GM10266 (cell line): ENCODE data around the gene SEC14L5.

Source experiments
- DNase-seq: peaks from one replicate; pipeline ENCODE4 v3.0.0; 2012; ENCODE audit errors: extremely low spot score
- TF ChIP-seq, protein P1 (sequence below): IDR thresholded peaks from 2 replicates; pipeline ENCODE4 v1.5.1; 2012; ENCODE audit warnings: mild to moderate bottlenecking, low read depth; ENCODE audit not compliant: control insufficient read depth, insufficient read depth; ENCODE audit errors: missing control alignments

SEC14L5 gene

GRCh38 chr16:5005916-5006315, 47.8 kb downstream of the SEC14L5 start:
- no peak for DNase-seq
- TF ChIP-seq, protein P1, sequence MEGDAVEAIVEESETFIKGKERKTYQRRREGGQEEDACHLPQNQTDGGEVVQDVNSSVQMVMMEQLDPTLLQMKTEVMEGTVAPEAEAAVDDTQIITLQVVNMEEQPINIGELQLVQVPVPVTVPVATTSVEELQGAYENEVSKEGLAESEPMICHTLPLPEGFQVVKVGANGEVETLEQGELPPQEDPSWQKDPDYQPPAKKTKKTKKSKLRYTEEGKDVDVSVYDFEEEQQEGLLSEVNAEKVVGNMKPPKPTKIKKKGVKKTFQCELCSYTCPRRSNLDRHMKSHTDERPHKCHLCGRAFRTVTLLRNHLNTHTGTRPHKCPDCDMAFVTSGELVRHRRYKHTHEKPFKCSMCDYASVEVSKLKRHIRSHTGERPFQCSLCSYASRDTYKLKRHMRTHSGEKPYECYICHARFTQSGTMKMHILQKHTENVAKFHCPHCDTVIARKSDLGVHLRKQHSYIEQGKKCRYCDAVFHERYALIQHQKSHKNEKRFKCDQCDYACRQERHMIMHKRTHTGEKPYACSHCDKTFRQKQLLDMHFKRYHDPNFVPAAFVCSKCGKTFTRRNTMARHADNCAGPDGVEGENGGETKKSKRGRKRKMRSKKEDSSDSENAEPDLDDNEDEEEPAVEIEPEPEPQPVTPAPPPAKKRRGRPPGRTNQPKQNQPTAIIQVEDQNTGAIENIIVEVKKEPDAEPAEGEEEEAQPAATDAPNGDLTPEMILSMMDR, result no peak

DNA sequence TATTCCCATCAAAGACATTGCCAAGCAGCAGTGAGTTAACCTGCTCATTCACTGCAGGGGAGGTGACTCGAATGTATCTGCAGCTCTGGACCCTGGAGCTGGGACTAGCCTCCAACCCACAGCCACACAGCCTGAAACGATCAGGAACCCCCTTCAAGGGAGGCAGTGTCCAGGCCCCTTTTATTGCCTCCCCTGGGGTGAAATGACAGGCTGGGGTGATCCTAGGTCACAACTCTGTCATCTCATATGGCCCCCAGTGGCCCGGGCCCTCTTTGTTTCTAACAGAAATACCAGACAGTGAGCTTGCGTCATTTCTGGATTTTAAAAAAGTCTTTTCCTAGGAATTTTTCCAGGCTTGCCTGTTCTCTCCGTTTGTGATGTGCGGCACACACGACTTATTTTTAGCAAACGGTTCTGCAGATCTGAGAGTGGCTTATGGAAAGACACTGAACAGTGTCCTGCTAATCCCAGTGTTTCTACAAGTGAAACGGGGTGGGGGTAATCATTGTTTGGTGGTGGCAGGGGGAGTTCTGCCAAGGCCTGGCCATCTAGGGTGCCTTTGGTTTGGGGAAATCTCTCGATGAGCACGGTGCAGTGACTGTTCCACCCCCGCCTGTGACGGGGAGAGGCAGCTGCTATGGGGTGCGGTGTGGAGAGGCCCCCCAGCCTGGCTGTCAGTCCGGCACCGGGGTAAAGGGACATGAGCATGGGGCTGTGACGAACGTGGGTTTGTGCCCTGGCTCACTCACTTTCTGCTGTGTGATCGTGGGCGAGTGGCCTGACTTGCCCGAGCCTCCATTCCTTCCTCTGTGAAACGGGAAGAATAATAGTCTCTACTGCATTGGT, 48.4 kb downstream of the SEC14L5 start:
- no peak for DNase-seq
- TF ChIP-seq, protein P1, result no peak

GRCh38 chr16:5007256-5007655, 49.1 kb downstream of the SEC14L5 start:
- no peak for DNase-seq
- TF ChIP-seq, protein P1, result no peak

- TF ChIP-seq, protein P1, result no peak
- DNase-seq, result no peak
These were observed 50.2 kb downstream of the SEC14L5 start for GRCh38 chr16:5008311-5008731.

- TF ChIP-seq, protein P1, result no peak
- DNase-seq, result no peak
These were observed 52.6 kb downstream of the SEC14L5 start for GRCh38 chr16:5010576-5011329.

GRCh38 chr16:5011637-5012036, 53.5 kb downstream of the SEC14L5 start:
- TF ChIP-seq, protein P1, result no peak
- DNase-seq, result no peak

DNA sequence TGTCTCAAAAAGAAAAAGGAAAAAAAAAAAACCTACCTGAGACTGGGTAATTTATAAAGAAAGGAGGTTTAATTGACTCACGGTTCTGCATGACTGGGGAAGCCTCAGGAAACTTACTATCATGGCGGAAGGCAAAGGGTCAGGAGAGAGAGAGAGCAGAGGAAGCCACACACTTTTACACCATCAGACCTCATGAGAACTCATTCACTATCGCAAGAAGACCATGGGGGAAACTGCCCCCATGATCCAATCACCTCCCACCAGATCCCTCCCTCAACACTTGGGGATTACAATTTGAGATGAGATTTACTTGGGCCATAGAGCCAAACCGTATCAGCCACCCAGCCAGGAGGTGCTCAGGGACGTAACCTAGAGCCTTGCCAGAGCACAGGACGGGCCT, 54.8 kb downstream of the SEC14L5 start:
- no peak for DNase-seq
- TF ChIP-seq, protein P1, result no peak
